ENCODE results near the gene PABPC3.

Gene PABPC3

GRCh38 chr13:25069236-25069635, 26.7 kb upstream of the PABPC3 start:
- Histone ChIP-seq H3K9ac (ENCODE audit: low read length) (no peak overlapping the region), H3K9me3 (ENCODE audit: control insufficient read depth, low read depth, low read length) (no peaks in the 10 kb centered on the region), H3K27ac (ENCODE audit: low read length) (no peak overlapping the region), H3K36me3 (ENCODE audit: control insufficient read depth, low read depth, low read length) (no peaks in the 10 kb centered on the region), H3K4me3 (ENCODE audit: low read length) (no peak overlapping the region), H3K27me3 (ENCODE audit: control insufficient read depth, insufficient read depth, low read length) (no peaks in the 10 kb centered on the region), H3K4me1 (ENCODE audit: control insufficient read depth, low read depth, low read length) (peaks cover 29% of the 10 kb centered on the region)

DNA sequence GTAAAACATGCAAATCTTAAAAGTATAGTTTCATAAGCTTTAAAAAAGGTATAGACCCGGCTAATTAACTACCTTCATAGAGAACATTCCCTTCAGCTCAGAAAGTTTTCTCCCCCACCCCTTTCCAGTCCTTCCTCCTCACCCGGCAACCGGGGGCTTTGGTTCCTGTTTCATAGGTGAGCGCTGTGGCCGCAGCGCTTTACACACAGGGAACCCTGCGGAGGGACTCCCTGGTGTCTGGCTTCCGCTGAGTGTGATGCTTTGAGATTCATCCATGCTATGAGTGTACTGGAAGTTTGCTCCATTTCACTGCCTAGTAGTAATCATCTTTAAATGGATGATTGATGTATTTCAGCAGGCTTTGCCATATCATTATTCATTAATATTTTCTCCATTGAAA, 26.0 kb upstream of the PABPC3 start:
- H3K9ac ChIP-seq (ENCODE audit: low read length): no peak overlapping the region
- no peaks in the 10 kb centered on the region for H3K36me3 ChIP-seq (ENCODE audit: control insufficient read depth, low read depth, low read length)
- H3K9me3 ChIP-seq (ENCODE audit: control insufficient read depth, low read depth, low read length): no peaks in the 10 kb centered on the region
- H3K27me3 ChIP-seq (ENCODE audit: control insufficient read depth, insufficient read depth, low read length): no peaks in the 10 kb centered on the region
- peaks cover 29% of the 10 kb centered on the region for H3K4me1 ChIP-seq (ENCODE audit: control insufficient read depth, low read depth, low read length)
- H3K27ac ChIP-seq (ENCODE audit: low read length): no peak overlapping the region
- no peak overlapping the region for H3K4me3 ChIP-seq (ENCODE audit: low read length)

- no peaks in the 10 kb centered on the region for H3K27me3 ChIP-seq (ENCODE audit: control insufficient read depth, insufficient read depth, low read length)
- no peak overlapping the region for H3K4me3 ChIP-seq (ENCODE audit: low read length)
- H3K27ac ChIP-seq (ENCODE audit: low read length): no peak overlapping the region
- H3K9me3 ChIP-seq (ENCODE audit: control insufficient read depth, low read depth, low read length): no peaks in the 10 kb centered on the region
- no peaks in the 10 kb centered on the region for H3K4me1 ChIP-seq (ENCODE audit: control insufficient read depth, low read depth, low read length)
- H3K9ac ChIP-seq (ENCODE audit: low read length): no peak overlapping the region
- no peaks in the 10 kb centered on the region for H3K36me3 ChIP-seq (ENCODE audit: control insufficient read depth, low read depth, low read length)
These were observed 15.2 kb upstream of the PABPC3 start for GRCh38 chr13:25080773-25081172.

DNA sequence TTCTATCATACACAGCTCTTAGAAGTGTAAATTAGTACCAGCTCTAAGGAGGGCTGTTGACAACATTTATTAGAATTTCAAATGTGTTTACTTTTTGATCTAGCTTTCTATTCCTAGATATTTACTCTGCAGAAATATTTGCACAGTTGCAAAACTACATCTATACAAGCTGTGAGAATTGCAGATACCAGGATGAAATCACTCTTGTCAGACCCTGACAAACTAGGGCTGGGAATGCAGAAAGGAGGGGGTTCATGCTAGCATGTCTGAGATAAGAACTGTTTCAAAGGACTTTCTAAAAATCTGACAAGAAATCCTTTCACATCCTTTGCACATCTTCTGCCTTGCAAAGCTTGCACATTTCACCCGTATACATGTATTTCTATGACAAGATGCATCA, 11.8 kb upstream of the PABPC3 start:
- H3K4me1 ChIP-seq (ENCODE audit: control insufficient read depth, low read depth, low read length): no peaks in the 10 kb centered on the region

DNA sequence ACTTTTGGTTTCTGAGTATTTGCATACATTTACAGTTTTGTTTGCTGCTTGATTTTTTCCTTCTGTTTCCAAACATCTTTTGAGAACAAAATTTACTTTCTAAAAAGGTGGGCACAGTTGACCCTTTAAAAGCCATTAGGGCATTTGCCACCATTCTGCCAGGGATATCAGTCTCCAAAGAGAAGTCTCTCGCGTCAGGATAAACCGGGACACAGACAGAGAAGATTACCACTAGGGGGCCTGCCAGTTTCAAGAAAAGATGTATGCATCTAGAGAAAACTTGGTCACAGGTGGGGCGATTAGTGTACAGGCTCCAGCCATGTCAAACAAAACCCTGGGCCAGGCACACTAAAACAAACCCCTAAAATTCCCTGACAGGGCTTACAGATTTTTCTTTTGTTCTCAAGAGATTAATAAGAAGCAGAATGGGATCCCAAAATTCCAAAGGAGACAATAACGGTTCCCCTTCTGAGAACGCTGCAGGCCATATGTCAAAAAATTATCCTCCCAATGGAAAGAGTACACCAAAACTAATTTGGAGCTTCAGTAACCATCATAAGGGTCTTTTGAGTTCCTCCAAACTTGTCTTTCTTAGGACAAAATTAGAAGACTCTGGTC, 10.7 kb upstream of the PABPC3 start:
- Histone ChIP-seq H3K36me3 (ENCODE audit: control insufficient read depth, low read depth, low read length) (no peaks in the 10 kb centered on the region), H3K27ac (ENCODE audit: low read length) (no peak overlapping the region), H3K9me3 (ENCODE audit: control insufficient read depth, low read depth, low read length) (no peaks in the 10 kb centered on the region), H3K4me3 (ENCODE audit: low read length) (no peak overlapping the region), H3K4me1 (ENCODE audit: control insufficient read depth, low read depth, low read length) (no peaks in the 10 kb centered on the region), H3K9ac (ENCODE audit: low read length) (no peak overlapping the region), H3K27me3 (ENCODE audit: control insufficient read depth, insufficient read depth, low read length) (no peaks in the 10 kb centered on the region)

More for the DNA sequence above, 11.8 kb upstream of the PABPC3 start:
- no peak overlapping the region for H3K27ac ChIP-seq (ENCODE audit: low read length)
- no peaks in the 10 kb centered on the region for H3K27me3 ChIP-seq (ENCODE audit: control insufficient read depth, insufficient read depth, low read length)
- H3K4me3 ChIP-seq (ENCODE audit: low read length): no peak overlapping the region
- H3K9ac ChIP-seq (ENCODE audit: low read length): no peak overlapping the region
- H3K9me3 ChIP-seq (ENCODE audit: control insufficient read depth, low read depth, low read length): no peaks in the 10 kb centered on the region
- no peaks in the 10 kb centered on the region for H3K36me3 ChIP-seq (ENCODE audit: control insufficient read depth, low read depth, low read length)

DNA sequence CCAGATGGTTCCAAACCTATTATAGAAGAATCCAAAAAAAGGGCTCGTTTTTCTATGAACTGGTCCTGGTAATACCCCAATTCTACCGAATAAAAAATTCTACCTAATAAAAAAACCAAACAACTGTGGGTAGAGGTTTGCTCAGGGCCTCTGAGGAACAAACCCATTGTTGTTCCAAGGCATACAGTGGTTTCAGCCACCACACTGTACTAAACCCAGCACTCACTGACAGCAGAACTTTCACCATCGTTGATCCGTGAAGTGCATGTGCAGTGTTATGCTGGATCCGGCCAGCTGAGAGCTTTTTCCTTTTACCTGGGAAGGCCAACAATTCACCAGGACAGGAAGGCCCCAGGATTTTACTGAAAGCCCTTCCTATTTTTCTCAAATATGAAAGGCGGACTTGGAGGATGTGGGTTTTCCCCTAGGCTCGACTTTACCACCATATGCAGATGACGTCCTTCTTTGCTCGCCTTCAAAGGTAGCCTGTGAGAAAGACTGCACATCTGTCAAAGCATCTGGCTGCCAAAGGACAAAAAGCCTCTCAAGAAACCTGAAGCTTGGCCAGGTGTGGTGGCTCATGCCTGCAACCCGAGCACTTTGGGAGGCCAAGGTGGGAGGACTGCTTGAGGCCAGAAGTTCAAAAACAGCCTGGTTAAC, 7.2 kb upstream of the PABPC3 start:
- no peak overlapping the region for H3K27ac ChIP-seq (ENCODE audit: low read length)
- no peaks in the 10 kb centered on the region for H3K4me1 ChIP-seq (ENCODE audit: control insufficient read depth, low read depth, low read length)
- no peaks in the 10 kb centered on the region for H3K9me3 ChIP-seq (ENCODE audit: control insufficient read depth, low read depth, low read length)
- no peaks in the 10 kb centered on the region for H3K27me3 ChIP-seq (ENCODE audit: control insufficient read depth, insufficient read depth, low read length)
- no peaks in the 10 kb centered on the region for H3K36me3 ChIP-seq (ENCODE audit: control insufficient read depth, low read depth, low read length)
- H3K4me3 ChIP-seq (ENCODE audit: low read length): no peak overlapping the region
- no peak overlapping the region for H3K9ac ChIP-seq (ENCODE audit: low read length)

- Histone ChIP-seq H3K4me3 (ENCODE audit: low read length) (no peak overlapping the region), H3K36me3 (ENCODE audit: control insufficient read depth, low read depth, low read length) (no peaks in the 10 kb centered on the region), H3K27me3 (ENCODE audit: control insufficient read depth, insufficient read depth, low read length) (no peaks in the 10 kb centered on the region), H3K9me3 (ENCODE audit: control insufficient read depth, low read depth, low read length) (no peaks in the 10 kb centered on the region), H3K27ac (ENCODE audit: low read length) (no peak overlapping the region), H3K9ac (ENCODE audit: low read length) (no peak overlapping the region), H3K4me1 (ENCODE audit: control insufficient read depth, low read depth, low read length) (no peaks in the 10 kb centered on the region)
These were observed 1.5 kb downstream of the PABPC3 start for GRCh38 chr13:25097426-25097825.

- Histone ChIP-seq H3K4me3 (ENCODE audit: low read length) (no peak overlapping the region), H3K36me3 (ENCODE audit: control insufficient read depth, low read depth, low read length) (no peaks in the 10 kb centered on the region), H3K27me3 (ENCODE audit: control insufficient read depth, insufficient read depth, low read length) (no peaks in the 10 kb centered on the region), H3K27ac (ENCODE audit: low read length) (no peak overlapping the region), H3K9me3 (ENCODE audit: control insufficient read depth, low read depth, low read length) (no peaks in the 10 kb centered on the region), H3K9ac (ENCODE audit: low read length) (no peak overlapping the region), H3K4me1 (ENCODE audit: control insufficient read depth, low read depth, low read length) (no peaks in the 10 kb centered on the region)
These were observed 7.8 kb downstream of the PABPC3 start for GRCh38 chr13:25103711-25104110.

DNA sequence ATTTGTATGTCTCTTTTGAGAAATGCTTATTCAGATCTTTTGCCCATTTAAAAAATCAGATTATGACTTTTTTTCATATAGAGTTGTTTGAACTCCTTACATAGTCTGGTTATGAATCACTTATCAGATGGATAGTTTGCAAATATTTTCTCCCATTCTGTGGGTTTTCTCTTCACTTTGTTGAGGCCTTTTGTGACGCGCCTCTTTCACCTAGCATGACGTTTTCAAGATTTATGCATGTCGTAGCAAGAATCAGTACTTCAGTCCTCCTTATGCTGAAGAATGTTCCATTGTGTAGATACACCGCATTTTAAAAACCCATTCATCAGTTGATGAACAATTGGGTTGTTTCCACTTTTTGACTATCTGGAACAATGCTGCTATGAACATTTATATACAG, 13.4 kb downstream of the PABPC3 start:
- no peaks in the 10 kb centered on the region for H3K27me3 ChIP-seq (ENCODE audit: control insufficient read depth, insufficient read depth, low read length)
- no peaks in the 10 kb centered on the region for H3K36me3 ChIP-seq (ENCODE audit: control insufficient read depth, low read depth, low read length)
- no peaks in the 10 kb centered on the region for H3K9me3 ChIP-seq (ENCODE audit: control insufficient read depth, low read depth, low read length)
- H3K9ac ChIP-seq (ENCODE audit: low read length): no peak overlapping the region
- no peak overlapping the region for H3K27ac ChIP-seq (ENCODE audit: low read length)
- peaks cover 2% of the 10 kb centered on the region for H3K4me1 ChIP-seq (ENCODE audit: control insufficient read depth, low read depth, low read length)
- H3K4me3 ChIP-seq (ENCODE audit: low read length): no peak overlapping the region

- peaks cover 5% of the 10 kb centered on the region for H3K4me1 ChIP-seq (ENCODE audit: control insufficient read depth, low read depth, low read length)
- H3K27ac ChIP-seq (ENCODE audit: low read length): no peak overlapping the region
- no peaks in the 10 kb centered on the region for H3K9me3 ChIP-seq (ENCODE audit: control insufficient read depth, low read depth, low read length)
- no peaks in the 10 kb centered on the region for H3K27me3 ChIP-seq (ENCODE audit: control insufficient read depth, insufficient read depth, low read length)
- H3K36me3 ChIP-seq (ENCODE audit: control insufficient read depth, low read depth, low read length): no peaks in the 10 kb centered on the region
- no peak overlapping the region for H3K9ac ChIP-seq (ENCODE audit: low read length)
- H3K4me3 ChIP-seq (ENCODE audit: low read length): no peak overlapping the region
These were observed 15.1 kb downstream of the PABPC3 start for GRCh38 chr13:25110956-25111584.

- H3K4me1 ChIP-seq (ENCODE audit: control insufficient read depth, low read depth, low read length): peaks cover 5% of the 10 kb centered on the region
- H3K27me3 ChIP-seq (ENCODE audit: control insufficient read depth, insufficient read depth, low read length): no peaks in the 10 kb centered on the region
- H3K4me3 ChIP-seq (ENCODE audit: low read length): no peak overlapping the region
These were observed 15.6 kb downstream of the PABPC3 start for GRCh38 chr13:25111585-25111956.

More at GRCh38 chr13:25111585-25111956, 15.6 kb downstream of the PABPC3 start:
- no peaks in the 10 kb centered on the region for H3K9me3 ChIP-seq (ENCODE audit: control insufficient read depth, low read depth, low read length)
- no peaks in the 10 kb centered on the region for H3K36me3 ChIP-seq (ENCODE audit: control insufficient read depth, low read depth, low read length)
- no peak overlapping the region for H3K9ac ChIP-seq (ENCODE audit: low read length)
- no peak overlapping the region for H3K27ac ChIP-seq (ENCODE audit: low read length)

Measured in iPS-18a (cell line).